ENCODE measurements around the gene RIMBP3B.
"Not testable (repeated sequence)": the region's sequence is repeated elsewhere in the genome, so short reads cannot be mapped to it uniquely, and the experiment has no call there.

Gene RIMBP3B, protein sequence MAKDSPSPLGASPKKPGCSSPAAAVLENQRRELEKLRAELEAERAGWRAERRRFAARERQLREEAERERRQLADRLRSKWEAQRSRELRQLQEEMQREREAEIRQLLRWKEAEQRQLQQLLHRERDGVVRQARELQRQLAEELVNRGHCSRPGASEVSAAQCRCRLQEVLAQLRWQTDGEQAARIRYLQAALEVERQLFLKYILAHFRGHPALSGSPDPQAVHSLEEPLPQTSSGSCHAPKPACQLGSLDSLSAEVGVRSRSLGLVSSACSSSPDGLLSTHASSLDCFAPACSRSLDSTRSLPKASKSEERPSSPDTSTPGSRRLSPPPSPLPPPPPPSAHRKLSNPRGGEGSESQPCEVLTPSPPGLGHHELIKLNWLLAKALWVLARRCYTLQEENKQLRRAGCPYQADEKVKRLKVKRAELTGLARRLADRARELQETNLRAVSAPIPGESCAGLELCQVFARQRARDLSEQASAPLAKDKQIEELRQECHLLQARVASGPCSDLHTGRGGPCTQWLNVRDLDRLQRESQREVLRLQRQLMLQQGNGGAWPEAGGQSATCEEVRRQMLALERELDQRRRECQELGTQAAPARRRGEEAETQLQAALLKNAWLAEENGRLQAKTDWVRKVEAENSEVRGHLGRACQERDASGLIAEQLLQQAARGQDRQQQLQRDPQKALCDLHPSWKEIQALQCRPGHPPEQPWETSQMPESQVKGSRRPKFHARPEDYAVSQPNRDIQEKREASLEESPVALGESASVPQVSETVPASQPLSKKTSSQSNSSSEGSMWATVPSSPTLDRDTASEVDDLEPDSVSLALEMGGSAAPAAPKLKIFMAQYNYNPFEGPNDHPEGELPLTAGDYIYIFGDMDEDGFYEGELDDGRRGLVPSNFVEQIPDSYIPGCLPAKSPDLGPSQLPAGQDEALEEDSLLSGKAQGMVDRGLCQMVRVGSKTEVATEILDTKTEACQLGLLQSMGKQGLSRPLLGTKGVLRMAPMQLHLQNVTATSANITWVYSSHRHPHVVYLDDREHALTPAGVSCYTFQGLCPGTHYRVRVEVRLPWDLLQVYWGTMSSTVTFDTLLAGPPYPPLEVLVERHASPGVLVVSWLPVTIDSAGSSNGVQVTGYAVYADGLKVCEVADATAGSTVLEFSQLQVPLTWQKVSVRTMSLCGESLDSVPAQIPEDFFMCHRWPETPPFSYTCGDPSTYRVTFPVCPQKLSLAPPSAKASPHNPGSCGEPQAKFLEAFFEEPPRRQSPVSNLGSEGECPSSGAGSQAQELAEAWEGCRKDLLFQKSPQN (N-terminal part only)

DNA sequence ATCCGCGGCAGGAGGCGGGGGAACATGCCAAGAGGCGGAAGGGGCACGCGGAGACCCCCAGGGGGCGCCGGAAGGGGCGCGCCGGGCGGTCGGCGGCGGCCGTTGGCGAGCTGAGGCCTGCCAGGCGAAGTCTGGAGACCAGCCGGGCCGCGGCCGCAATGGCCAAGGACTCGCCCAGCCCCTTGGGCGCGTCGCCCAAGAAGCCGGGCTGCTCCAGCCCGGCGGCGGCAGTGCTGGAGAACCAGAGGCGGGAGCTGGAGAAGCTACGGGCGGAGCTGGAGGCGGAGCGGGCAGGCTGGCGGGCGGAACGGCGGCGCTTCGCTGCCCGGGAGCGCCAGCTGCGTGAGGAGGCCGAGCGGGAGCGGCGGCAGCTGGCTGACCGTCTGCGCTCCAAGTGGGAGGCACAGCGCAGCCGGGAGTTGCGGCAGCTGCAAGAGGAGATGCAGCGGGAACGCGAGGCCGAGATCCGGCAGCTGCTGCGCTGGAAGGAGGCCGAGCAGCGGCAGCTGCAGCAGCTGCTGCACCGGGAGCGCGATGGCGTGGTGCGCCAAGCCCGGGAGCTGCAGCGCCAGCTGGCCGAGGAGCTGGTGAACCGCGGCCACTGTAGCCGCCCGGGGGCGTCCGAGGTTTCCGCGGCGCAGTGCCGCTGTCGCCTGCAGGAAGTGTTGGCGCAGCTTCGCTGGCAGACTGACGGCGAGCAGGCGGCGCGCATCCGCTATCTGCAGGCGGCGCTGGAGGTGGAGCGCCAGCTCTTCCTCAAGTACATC lies at the start of gene RIMBP3B:
Gene RIMBP3B (plus strand): TSS at position 51 of the 767 bp plus-strand sequence. CDS start 108 bp downstream, at position 159.
- DNase-seq = not testable (repeated sequence)
- peak; percentile 81 for ATAC-seq

- not testable (repeated sequence) for ATAC-seq, DNase-seq
Measured at GRCh38 chr22:21357527-21357926, 26.0 kb upstream of the RIMBP3B start.

DNA sequence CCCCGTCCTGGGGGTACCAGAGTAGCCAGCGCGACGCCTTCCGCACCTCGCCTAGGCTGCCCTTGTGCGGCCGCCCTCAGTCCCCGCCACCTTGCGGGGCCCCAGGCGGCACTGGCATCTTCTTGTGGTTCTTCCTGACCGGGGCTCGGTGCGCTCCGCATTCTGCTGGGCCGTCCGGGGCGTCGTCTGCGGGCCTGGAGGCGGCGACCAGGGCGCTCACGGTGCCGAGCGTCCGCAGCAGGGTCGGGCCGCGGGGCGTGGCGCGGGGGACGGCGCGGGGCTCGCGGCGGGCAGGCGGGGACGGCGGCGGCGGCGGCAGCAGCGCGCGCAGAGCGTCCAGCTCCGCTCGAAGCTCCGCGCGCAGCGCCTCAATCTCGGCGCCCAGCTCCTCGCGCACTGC lies 23.0 kb upstream of the RIMBP3B start:
- DNase-seq, ATAC-seq: not testable (repeated sequence)

DNA sequence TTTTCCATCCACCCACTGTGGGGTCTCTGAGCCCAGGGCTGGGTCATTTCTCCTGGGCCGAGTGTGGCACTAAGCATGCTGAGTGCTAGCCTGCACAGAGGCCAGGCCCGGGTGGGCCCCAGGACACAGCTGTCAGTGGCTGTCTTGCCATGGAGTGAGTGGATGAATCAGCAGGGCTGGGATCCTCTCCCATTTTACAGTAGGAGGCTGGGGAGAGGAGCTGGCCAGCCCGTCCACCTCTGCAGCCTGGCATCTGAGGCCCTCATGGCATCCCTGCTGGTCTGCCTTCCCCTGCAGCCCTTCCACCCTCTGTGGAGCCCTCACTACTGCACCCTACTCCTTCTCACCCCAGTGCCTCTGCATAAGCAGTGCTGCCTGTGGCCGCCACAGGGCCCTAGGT lies 21.1 kb upstream of the RIMBP3B start:
- not testable (repeated sequence) for ATAC-seq, DNase-seq

- not testable (repeated sequence) for ATAC-seq, DNase-seq
Measured at GRCh38 chr22:21363061-21363460, 20.5 kb upstream of the RIMBP3B start.

- not testable (repeated sequence) for ATAC-seq, DNase-seq
Measured at GRCh38 chr22:21363803-21364202, 19.7 kb upstream of the RIMBP3B start.

GRCh38 chr22:21364362-21364761 lies 19.2 kb upstream of the RIMBP3B start:
- DNase-seq, ATAC-seq: not testable (repeated sequence)

DNA sequence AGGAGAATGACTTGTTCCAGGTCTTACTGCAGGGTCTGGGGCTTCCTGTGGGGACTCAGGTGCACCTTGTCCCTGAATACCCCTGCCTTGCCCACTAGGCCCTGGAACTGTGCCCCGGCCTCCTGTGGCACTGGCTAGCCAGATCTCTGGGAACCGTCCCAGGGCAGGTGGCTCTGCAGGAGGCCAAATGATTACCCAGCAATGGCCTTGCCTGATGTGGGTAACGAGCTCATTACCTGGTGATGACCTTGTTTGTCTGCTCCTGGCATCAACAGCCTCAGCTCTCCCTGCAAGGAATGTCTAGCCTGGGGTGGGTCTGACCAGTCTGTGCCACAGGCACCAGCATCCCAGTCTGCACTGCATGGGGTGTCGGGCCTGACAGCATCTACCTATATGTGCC lies 18.2 kb upstream of the RIMBP3B start:
- ATAC-seq, DNase-seq: not testable (repeated sequence)

- DNase-seq, ATAC-seq: not testable (repeated sequence)
Measured at GRCh38 chr22:21368603-21369310, 14.8 kb upstream of the RIMBP3B start.

GRCh38 chr22:21375880-21376279 lies 7.7 kb upstream of the RIMBP3B start:
- ATAC-seq, DNase-seq: not testable (repeated sequence)

- peak; percentile 63 for ATAC-seq
- DNase-seq = not testable (repeated sequence)
Measured at GRCh38 chr22:21384468-21385357, 1.2 kb downstream of the RIMBP3B start.

- ATAC-seq, DNase-seq: not testable (repeated sequence)
Measured at GRCh38 chr22:21389480-21389879, 5.9 kb downstream of the RIMBP3B start.

DNA sequence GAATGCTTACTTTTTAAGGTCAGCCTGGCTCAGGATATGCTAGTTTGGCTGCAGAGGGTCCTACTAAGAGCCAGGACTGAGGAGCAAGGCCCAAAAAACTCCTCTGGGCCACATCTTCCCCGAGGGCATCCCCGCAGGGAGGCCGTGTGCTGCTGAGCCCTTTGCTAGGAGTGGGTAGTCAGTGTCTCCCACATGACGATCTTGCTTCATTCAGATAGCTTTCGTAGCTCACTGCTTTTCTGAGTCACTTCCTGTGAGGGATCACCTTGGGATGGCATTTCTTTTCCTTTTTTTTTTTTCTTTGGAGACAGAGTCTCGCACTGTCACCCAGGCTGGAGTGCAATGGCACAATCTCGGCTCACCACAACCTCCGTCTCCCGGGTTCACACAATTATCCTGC lies 6.5 kb downstream of the RIMBP3B start:
- DNase-seq, ATAC-seq: not testable (repeated sequence)

DNA sequence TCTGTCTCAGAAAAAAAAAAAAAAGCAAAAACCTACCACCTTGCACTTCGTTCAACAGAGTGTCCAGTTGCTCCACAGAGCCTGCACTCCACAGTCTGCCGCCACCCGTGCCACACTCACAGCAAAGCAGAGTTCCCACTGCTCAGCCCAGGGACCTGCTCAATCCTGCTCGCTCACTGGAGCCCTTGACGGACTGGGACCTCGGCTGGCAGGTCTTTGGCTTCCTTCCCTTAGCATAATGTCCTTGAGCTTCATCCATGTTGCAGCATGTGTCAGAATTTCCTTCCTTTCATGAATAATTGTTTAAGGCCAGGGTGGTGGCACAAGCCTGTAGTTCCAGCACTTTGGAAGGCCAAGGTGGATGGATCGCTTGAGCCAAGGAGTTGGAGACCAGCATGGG lies 11.1 kb downstream of the RIMBP3B start:
- ATAC-seq, DNase-seq: not testable (repeated sequence)

- not testable (repeated sequence) for DNase-seq, ATAC-seq
Measured at GRCh38 chr22:21401197-21401969, 17.8 kb downstream of the RIMBP3B start.

DNA sequence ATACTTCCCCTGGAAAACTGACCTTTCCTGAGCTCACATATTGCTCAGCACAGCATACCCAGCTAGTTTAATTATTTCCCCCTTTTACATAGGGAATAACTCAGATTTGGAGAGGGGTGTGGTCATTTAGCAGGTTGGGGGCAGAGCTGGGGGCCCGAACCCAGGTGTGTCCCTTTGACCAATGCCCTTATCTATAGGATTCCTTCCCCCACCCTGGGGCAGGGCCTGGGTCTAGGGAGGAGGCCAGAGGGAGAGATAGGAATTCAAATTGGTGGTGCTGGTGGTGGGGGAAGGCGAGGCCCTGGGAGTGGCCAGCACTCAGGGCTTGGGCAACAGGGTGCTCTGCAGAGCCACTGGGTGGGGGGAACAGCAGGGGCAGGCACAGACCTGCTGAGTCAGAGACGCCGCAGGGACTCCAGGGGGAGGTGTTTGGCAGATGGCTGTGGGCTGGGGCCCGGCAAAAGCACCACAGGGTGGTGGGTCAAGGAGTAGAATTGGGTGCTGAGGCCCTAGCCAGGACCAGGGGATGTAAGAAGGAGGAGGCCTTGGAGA lies 19.3 kb downstream of the RIMBP3B start:
- not testable (repeated sequence) for ATAC-seq, DNase-seq

DNA sequence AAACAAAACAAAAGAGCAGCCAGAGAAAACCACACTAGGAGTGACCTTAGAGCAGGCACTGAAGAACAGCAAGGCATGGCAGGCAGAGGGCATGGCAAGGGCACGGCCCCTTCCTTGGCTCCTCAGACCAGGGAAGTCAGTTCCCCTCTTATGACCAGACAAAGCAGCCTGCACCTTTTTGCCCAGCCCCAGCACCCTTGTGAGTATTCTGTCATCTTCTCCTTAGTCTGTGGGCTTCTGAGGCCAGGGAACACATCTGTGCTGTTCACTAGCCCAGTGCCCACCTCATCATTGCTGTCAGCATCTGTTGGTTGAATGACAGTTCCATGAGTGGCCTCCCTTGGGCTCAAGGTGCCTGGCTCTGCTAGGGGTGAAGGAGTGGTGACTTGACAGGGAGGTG lies 23.6 kb downstream of the RIMBP3B start:
- not testable (repeated sequence) for ATAC-seq, DNase-seq

DNA sequence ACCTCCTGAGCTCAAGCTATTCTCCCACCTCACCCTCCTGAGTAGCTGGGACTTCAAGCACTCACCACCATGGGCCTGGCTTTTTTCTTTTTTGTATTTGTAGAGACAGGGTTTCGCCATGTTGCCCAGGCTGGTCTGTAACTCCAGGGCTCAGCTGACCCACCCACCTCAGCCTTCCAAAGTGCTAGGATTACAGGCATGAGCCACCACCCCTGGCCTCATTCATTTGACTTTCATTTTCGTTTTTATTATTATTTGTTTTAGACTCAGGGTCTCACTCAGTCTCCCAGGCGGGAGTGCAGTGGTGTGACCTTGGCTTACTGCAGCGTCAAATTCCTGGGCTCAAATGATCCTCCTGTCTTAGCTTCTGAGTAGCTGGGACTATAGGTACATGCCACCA lies 24.2 kb downstream of the RIMBP3B start:
- DNase-seq, ATAC-seq: not testable (repeated sequence)

Measured in stimulated activated naive CD8-positive, alpha-beta T cell treated with anti-CD3 and anti-CD28 coated beads, Interleukin-15, Interleukin-2, amounts not matched to agents 100 U/mL and 50 U/mL, for 24 hours (primary cell).